Measurements from ENCODE around the gene CAPN15.

CAPN15 gene

DNA sequence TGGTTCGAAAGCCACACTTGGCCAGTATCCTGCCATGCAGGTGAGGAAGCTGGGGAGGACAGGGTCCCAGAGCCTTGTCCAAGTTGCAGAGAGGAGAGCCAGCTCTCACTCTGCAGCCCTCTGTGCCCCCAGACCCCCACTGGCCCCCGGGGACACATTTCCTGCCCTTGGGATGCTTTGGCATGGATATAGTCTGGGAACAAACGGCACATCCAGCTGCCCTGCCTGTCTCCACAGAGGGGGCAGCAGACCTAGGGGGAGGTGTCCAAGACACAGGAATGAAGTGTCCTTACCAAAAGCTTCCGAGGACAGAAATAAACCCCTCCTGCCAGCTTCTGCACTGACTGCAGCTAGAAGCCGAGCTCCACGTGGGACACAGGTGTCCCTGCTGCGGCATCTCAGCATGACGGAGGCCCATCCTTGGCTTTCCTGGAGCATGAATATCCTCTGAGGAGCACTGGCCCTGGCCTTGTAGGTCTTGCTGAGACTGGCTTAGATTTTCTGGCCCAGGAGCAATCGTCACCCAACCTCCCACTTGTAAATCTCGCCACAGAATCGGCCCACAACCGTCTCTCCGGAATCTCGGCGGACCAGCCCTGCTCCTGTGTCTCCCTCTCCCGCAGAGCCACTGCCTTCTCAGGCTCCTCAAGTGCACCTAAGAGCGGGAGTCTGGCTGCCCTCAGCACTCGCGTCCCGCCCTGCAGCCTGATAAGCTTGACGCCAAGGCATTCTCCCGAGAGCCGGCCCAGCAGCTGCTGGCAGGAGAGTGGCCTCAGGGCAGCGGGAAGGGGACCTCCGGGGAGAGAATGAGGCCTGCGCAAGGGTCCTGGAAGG, 1.1 kb upstream of the CAPN15 start:
- DNase-seq = peak; percentile 57

- DNase-seq = peak; percentile 55
Measured at GRCh38 chr16:528111-529011, 849 bp downstream of the CAPN15 start.

DNA sequence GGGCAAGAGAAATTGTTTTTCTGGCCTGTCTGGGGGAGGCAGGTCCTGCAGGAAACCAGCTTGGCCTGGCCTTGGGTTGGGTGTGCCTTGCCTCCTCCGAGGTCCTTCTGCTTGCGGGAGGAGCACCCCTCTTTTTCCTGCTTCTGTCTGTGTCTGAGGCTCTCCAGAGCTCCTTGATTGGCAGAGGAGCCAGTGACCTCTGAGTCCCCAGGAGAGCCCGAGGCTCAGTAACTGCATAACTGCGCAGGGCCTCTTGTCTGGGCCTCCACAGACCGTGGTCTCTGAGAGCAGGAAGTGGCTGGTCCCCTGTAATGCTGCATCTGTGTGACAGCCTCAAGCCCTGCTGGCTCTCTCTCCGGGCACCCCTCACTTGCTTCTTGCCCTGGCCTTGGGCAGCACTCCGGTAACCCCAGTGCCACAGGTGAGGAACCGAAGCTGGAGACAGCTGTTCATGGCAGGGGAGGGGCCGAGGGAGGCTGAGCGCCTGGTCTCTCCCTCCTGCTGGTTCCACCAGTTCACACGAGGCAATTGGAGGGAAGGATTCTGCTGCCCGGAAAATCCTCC, 1.6 kb downstream of the CAPN15 start:
- DNase-seq = peak; percentile 62

GRCh38 chr16:530111-530817, 2.8 kb downstream of the CAPN15 start:
- no peak for DNase-seq

- DNase-seq = peak; percentile 42
Measured at GRCh38 chr16:531494-532125, 4.1 kb downstream of the CAPN15 start.

GRCh38 chr16:533391-534123, 6.0 kb downstream of the CAPN15 start:
- DNase-seq = no peak

GRCh38 chr16:534135-534534, 6.6 kb downstream of the CAPN15 start:
- DNase-seq = no peak

DNA sequence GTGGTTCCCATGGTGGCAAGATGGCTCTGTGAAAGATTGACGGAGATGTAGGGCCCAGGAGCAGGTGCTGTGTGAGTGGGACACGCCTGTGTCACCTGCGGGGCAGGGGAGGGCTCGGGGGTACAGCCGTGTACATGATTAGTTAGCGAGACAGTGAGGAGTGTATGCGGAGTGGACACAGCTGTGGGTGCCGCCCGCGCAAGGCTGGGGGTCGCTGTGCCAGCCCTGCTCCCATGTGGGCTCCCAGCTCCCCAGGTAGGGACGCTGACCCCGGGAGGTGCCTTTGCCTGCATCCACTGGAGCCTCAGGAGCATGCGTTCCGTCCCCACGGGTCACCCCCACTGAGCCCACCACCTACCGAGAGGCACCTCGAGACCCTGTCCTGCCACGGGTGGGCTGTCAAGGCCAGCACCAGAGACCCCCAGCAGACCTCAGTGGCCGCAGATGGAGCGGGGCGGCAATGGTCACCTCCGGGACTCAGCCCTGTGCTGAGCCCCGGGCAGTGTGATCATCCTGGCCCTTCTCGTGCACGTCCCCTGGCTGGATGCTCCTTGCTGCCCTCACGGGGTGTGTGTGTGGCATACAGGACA, 7.4 kb downstream of the CAPN15 start:
- DNase-seq = no peak

DNA sequence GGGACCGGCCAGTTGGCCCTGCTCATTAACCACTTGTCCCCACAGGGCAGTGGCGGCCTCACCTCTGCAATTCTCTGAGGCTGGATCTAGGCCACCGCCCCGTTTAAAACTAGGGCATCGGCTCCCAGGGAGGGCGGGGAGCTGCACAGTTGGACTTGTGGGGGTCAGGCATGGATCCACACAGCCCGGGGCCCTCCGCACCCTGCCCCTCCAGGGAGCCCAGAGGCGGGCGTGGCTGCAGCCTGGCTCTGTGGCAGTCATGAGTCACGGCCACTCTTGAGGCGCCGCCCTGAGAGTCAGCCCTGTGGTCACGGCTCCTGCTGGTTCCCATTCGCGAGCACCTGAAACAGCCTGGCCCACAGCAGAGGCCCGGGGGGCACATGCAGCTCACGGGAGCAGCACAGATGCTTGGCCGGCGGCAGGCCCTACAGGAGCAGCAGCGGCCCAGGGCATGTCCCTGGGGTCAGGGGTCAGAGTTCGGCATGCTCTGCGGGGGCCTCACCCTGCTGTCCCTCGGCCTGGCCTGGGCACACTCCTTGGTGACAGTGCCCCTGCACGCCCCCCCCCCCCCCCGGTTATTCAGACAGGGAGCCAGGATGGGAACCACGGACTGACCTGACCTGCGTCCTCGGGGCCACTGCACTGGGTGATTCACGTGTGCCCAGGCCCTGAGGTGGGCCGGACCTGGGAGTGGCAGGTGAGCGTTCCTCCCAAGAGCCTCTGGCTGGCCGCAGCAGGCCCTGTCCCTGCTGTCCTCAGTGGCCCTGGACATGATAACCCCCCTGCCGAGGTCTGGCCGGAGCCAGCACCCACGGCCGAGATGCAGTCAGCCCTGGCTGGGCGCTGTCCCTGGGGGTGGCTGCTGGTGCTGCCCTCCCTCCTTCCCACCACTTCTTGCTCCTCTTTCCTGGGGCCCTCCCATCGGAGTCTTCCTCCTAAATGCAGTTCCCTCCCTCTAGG, 8.2 kb downstream of the CAPN15 start:
- no peak for DNase-seq

- no peak for DNase-seq
Measured at GRCh38 chr16:536746-537145, 9.2 kb downstream of the CAPN15 start.

DNA sequence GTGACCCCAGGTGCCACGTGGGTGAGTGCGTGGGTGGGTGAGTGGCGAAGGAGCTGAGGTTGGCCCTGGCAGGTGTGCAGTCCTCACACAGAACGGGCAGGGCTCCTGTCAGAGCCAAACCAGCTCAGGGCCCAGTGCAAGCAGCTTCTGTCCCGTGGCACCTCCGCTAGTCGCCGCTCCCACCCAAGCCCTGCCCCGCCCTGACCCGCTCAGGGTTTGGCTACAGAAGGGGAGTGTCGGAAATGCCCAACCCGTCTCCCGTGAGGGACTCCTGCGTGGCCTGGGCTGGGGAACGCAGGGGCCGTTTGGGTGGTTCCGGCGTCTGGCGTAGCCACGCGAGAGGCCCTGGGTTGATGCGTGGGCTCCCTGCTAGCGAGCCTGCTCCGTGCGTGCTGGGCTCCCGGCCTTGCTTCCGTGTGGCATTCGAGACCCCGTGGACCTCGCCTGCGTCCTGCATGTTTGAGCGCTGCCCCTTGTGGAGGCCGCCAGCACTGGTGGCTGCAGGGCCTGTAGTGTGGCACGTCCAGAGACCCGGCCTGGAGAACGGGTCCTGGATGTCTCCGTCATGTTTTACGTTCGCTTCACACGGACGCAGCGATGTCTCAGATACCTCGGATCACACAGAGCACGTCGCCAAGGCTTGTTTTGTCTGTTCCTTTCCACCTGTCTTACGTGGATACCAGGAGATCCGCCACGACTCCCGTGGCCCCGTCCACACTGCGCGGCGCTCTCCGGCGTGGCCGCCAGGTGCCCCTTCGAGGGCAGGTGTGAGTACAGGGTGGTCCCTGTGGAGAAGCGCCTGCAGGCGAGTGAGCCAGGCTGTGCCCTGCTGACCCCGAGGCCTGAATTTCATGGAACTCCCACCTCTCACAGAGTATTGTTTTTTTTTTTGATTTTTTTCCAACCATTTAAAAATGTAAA, 10.2 kb downstream of the CAPN15 start:
- no peak for DNase-seq

DNA sequence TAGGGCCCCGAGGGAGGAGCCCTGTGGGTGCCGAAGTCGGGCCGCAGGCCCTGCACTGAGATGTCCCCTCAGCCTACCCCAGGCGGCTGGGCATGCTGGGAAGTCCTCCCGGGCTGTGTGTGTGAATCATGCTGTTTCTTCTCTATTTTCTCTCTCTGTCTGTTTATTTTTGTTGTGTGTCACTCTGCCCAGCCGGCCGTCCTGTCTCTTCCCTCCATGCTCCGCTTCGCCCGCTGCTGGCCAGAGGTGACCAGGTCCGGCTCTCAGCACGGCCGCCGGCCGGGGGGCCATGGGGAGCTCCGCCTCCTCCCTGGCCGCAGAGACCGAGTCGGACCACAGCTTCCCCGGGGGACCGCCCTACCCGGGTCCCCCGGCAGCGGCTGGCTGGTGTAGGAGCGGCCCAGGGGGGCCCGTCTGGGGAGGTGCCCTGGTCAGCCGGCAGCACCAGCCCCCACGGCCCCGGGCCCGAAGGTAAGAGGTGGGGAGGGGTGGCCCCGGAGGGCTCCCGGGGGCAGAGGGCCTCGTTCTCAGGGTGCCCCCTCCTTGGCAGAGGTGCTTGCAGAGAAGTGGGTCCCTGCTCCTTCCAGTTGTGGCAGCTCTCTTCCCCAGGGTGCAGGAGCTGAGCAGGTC, 12.5 kb downstream of the CAPN15 start:
- DNase-seq = no peak

DNA sequence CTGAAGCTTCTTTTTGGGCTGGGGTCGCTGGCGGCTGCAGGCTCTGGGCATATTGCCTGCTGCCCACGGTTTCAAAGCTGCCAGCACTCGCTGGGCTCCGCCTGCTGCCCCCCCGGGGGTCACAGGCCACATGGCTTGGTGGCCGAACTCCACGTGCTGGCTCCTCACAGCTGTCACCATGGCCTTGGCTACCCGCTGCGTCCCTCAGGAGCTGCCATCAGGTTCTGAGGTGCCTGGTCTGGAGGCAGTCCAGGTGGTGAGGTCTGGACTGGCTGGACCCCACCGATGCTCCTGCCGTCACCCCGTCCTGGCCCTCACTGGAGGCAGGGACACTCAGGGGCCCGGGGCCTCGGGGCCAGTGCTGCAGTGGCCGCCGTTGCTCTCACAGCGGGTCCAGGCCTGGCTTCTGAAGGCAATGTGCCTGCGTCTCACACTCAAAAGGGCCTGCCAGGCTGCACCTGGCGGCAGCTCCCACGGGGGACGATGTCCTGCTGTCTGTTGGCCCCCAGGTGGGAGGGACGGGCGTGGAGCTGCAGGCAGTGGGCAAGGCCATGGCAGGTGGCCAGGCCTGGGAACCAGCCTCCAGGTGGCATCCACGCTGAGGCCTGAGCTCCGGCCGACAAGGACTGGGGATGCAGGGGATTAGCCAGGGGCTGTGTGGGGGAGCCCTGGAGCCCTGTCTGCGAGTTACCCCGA, 13.3 kb downstream of the CAPN15 start:
- DNase-seq = no peak

GRCh38 chr16:543301-544164, 16.0 kb downstream of the CAPN15 start:
- DNase-seq = no peak

GRCh38 chr16:544517-544916, 17.0 kb downstream of the CAPN15 start:
- no peak for DNase-seq

DNA sequence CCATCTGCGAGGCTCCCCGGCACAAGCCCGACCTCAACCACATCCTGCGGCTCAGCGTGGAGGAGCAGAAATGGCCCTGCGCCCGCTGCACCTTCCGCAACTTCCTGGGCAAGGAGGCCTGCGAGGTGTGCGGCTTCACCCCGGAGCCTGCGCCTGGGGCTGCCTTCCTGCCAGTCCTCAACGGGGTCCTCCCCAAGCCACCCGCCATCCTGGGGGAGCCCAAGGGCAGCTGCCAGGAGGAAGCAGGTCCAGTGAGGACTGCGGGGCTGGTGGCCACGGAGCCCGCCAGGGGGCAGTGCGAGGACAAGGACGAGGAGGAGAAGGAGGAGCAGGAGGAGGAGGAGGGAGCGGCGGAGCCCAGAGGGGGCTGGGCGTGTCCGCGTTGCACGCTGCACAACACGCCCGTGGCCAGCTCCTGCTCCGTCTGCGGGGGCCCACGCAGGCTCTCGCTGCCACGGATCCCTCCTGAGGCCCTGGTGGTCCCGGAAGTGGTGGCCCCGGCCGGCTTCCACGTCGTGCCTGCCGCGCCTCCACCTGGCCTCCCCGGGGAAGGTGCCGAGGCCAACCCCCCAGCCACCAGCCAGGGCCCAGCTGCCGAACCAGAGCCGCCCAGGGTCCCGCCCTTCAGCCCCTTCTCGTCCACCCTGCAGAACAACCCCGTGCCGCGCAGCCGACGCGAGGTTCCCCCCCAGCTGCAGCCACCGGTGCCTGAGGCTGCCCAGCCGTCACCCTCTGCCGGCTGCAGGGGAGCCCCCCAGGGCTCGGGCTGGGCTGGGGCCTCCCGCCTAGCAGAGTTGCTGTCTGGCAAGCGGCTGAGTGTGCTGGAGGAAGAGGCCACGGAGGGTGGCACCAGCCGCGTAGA, 19.6 kb downstream of the CAPN15 start:
- DNase-seq = no peak

Measured in RPMI8226 (cell line).